ENCODE measurements around the gene GLS2. TPM values are rescaled to one million over a fixed set of nuclear protein-coding genes. Genes with fewer than 3 reads are reported as not detected.
"Not testable (repeated sequence)": the region's sequence is repeated elsewhere in the genome, so short reads cannot be mapped to it uniquely, and the experiment has no call there.

Gene GLS2
- total and polyA plus RNA-seq, 10 of the 15 experiments (the other 5 are each of a cell fraction or from before 2014, with no cell fraction given): 0.64 to 6.4 (median 3.3) TPM

- TF ChIP-seq HSF1 (IDR thresholded peaks at IDR 0.05; ENCODE audit: low read depth, low read length): no peak
- no peak for TF ChIP-seq TCF7 (IDR thresholded peaks at IDR 0.05; ENCODE audit: borderline replicate concordance)
- no peak for TF ChIP-seq SMAD1 (IDR thresholded peaks at IDR 0.05; ENCODE audit: low read depth, partially characterized antibody)
- TF ChIP-seq GABPA (IDR thresholded peaks at IDR 0.05; ENCODE audit: low read depth): no peak
- TF ChIP-seq TAF1 (IDR thresholded peaks at IDR 0.05; ENCODE audit: borderline replicate concordance, low read depth, low read length): no peak
- TF ChIP-seq RBBP5 (conservative IDR thresholded peaks at IDR 0.05): no peak
- no peak for TF ChIP-seq POLR2A (IDR thresholded peaks at IDR 0.05; ENCODE audit: low read depth, low read length)
- no peak for TF ChIP-seq ZNF207 (IDR thresholded peaks at IDR 0.05; ENCODE audit: borderline replicate concordance)
These were observed 29.9 kb upstream of the GLS2 start (continued) for GRCh38 chr12:56517854-56518253.

- H3K4me1 ChIP-seq (ENCODE audit: control insufficient read depth, insufficient read depth, low read length); FAIRE-seq; H3K4me2 ChIP-seq (ENCODE audit: control insufficient read depth, insufficient read depth); H3K27me3 ChIP-seq (replicated peaks in 1 of 2; ENCODE audit: control insufficient read depth in 2 of 2, insufficient read depth in 2 of 2, low read length in 1 of 2); ATAC-seq; H3K9ac ChIP-seq (ENCODE audit: control insufficient read depth, insufficient read depth, low read length); intact Hi-C loops (cut with micrococcal nuclease; ENCODE audit: unreplicated experiment); DNase-seq (ENCODE audit: low read depth, low spot score); BruUV-seq (replicated peaks); H4K20me1 ChIP-seq (ENCODE audit: control insufficient read depth, insufficient read depth); H2AFZ ChIP-seq (ENCODE audit: control insufficient read depth, low read depth, low read length); H3K4me3 ChIP-seq; H3K27ac ChIP-seq (ENCODE audit: control insufficient read depth, insufficient read depth); H3K79me2 ChIP-seq (ENCODE audit: control insufficient read depth, insufficient read depth, low read length); H3K36me3 ChIP-seq (ENCODE audit: control insufficient read depth in 2 of 2, insufficient read depth in 2 of 2, low read length in 1 of 2); H3K9me3 ChIP-seq (replicated peaks; ENCODE audit: control insufficient read depth, insufficient read depth, low read length); in situ Hi-C loops (cut with MboI): not testable (repeated sequence)
- 57% methylated on average over 4 of the region's 4 CpGs for WGBS (ENCODE audit: insufficient coverage, insufficient replicate concordance, low lambda C conversion rate, missing lambda C conversion rate)
- RAD21 ChIA-PET (ENCODE audit: unreplicated experiment): interaction anchor here (0.8 to 4.8 kb wide), 14 partner anchors 10 to 598 kb away, joined by 3 to 33 read pairs (median 4); partner anchors contain the start of gene STAT6
- POLR2A ChIA-PET: interaction anchor here (0.6 to 3.4 kb wide), 4 partner anchors 12 to 122 kb away, joined by 3 to 19 read pairs (median 4); no protein-coding TSS in a partner anchor
- SMC1A ChIA-PET (ENCODE audit: uncharacterized antibody, unreplicated experiment): interaction anchor here (0.8 to 4.6 kb wide), 23 partner anchors 8 to 598 kb away, joined by 3 to 41 read pairs (median 5); no protein-coding TSS in a partner anchor
- CTCF ChIA-PET: interaction anchor here (0.6 to 4.9 kb wide), 31 partner anchors 8 to 598 kb away, joined by 3 to 73 read pairs (median 4); no protein-coding TSS in a partner anchor
These were observed 26.0 kb upstream of the GLS2 start for GRCh38 chr12:56514014-56514318.

Data from GM12878 (cell line).